WTC11 (cell line): ENCODE measurements around the gene FAM217B.

Experiments used
- ESRRA ChIP-seq: sonication (generic); formaldehyde crosslinking; IDR thresholded peaks from 2 replicates; pipeline ENCODE4 v1.8.1; 2022; ENCODE audit warnings: mild to moderate bottlenecking, missing genetic modification reagents, borderline replicate concordance
- FOXP1 ChIP-seq: sonication (generic); formaldehyde crosslinking; IDR thresholded peaks from 2 replicates; pipeline ENCODE4 v1.8.0; 2022; ENCODE audit warnings: missing genetic modification reagents, mild to moderate bottlenecking, moderate library complexity, borderline replicate concordance
- NFE2L1 ChIP-seq: sonication (generic); formaldehyde crosslinking; IDR thresholded peaks from 2 replicates; pipeline ENCODE4 v1.8.1; 2023; ENCODE audit warnings: missing genetic modification reagents
- NR2C2 ChIP-seq: sonication (generic); formaldehyde crosslinking; IDR thresholded peaks from 2 replicates; pipeline ENCODE4 v1.8.0; 2022; ENCODE audit warnings: mild to moderate bottlenecking, missing genetic modification reagents
- SMAD3 ChIP-seq: sonication (generic); formaldehyde crosslinking; IDR thresholded peaks from 2 replicates; pipeline ENCODE4 v1.8.0; 2022; ENCODE audit warnings: missing genetic modification reagents, mild to moderate bottlenecking, borderline replicate concordance
- TEAD4 ChIP-seq: sonication (generic); formaldehyde crosslinking; IDR thresholded peaks from 2 replicates; pipeline ENCODE4 v1.8.0; 2022; ENCODE audit warnings: mild to moderate bottlenecking, missing genetic modification reagents
- TP53 ChIP-seq: sonication (generic); formaldehyde crosslinking; IDR thresholded peaks from 2 replicates; pipeline ENCODE4 v1.8.1; 2023; ENCODE audit warnings: mild to moderate bottlenecking, missing genetic modification reagents
- TF ChIP-seq, protein P1 (sequence below): fragments of 200-600 bp; IDR thresholded peaks from 2 replicates; pipeline ENCODE4 v1.8.0; 2022; ENCODE audit warnings: antibody characterized with exemption
- TF ChIP-seq, protein P2 (sequence below): sonication (generic); formaldehyde crosslinking; IDR thresholded peaks from 2 replicates; pipeline ENCODE4 v1.8.0; 2023; ENCODE audit warnings: mild to moderate bottlenecking, missing genetic modification reagents
- TF ChIP-seq, protein P3 (sequence below): sonication (generic); formaldehyde crosslinking; IDR thresholded peaks from 2 replicates; pipeline ENCODE4 v1.8.1; 2023; ENCODE audit warnings: mild to moderate bottlenecking, missing genetic modification reagents
- TF ChIP-seq, protein P4 (sequence below): fragments of 250-450 bp; sonication (Bioruptor Pico); IDR thresholded peaks from 2 replicates; pipeline ENCODE4 v1.9.0; 2021; ENCODE audit warnings: mild to moderate bottlenecking, borderline replicate concordance
- TF ChIP-seq, protein P5 (sequence below): sonication (generic); formaldehyde crosslinking; IDR thresholded peaks from 2 replicates; pipeline ENCODE4 v1.8.0; 2022; ENCODE audit warnings: mild to moderate bottlenecking, missing genetic modification reagents
- TF ChIP-seq, protein P6 (sequence below): sonication (generic); formaldehyde crosslinking; IDR thresholded peaks from 2 replicates; pipeline ENCODE4 v1.8.1; 2023; ENCODE audit warnings: mild to moderate bottlenecking, missing genetic modification reagents, moderate library complexity
- TF ChIP-seq, protein P7 (sequence below): sonication (generic); formaldehyde crosslinking; IDR thresholded peaks from 2 replicates; pipeline ENCODE4 v1.8.1; 2023; ENCODE audit warnings: mild to moderate bottlenecking, missing genetic modification reagents, moderate library complexity

DNA sequence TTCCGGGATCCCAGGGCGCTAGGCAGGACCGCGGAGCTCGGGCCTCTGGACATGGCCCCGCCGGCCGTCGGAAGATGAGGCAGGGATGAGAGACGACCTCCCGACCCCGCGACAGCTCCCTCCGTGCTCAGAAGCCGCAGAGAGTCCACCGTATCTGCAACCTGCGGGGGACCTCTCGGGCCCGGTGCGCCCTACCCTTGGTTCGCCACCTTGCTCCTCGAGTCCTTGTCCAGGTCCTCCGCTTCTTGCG is 385 bp upstream of the FAM217B start:
- TF ChIP-seq FOXP1: no peak
- TF ChIP-seq, protein P1, sequence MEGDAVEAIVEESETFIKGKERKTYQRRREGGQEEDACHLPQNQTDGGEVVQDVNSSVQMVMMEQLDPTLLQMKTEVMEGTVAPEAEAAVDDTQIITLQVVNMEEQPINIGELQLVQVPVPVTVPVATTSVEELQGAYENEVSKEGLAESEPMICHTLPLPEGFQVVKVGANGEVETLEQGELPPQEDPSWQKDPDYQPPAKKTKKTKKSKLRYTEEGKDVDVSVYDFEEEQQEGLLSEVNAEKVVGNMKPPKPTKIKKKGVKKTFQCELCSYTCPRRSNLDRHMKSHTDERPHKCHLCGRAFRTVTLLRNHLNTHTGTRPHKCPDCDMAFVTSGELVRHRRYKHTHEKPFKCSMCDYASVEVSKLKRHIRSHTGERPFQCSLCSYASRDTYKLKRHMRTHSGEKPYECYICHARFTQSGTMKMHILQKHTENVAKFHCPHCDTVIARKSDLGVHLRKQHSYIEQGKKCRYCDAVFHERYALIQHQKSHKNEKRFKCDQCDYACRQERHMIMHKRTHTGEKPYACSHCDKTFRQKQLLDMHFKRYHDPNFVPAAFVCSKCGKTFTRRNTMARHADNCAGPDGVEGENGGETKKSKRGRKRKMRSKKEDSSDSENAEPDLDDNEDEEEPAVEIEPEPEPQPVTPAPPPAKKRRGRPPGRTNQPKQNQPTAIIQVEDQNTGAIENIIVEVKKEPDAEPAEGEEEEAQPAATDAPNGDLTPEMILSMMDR: no peak
- TF ChIP-seq, protein P2, sequence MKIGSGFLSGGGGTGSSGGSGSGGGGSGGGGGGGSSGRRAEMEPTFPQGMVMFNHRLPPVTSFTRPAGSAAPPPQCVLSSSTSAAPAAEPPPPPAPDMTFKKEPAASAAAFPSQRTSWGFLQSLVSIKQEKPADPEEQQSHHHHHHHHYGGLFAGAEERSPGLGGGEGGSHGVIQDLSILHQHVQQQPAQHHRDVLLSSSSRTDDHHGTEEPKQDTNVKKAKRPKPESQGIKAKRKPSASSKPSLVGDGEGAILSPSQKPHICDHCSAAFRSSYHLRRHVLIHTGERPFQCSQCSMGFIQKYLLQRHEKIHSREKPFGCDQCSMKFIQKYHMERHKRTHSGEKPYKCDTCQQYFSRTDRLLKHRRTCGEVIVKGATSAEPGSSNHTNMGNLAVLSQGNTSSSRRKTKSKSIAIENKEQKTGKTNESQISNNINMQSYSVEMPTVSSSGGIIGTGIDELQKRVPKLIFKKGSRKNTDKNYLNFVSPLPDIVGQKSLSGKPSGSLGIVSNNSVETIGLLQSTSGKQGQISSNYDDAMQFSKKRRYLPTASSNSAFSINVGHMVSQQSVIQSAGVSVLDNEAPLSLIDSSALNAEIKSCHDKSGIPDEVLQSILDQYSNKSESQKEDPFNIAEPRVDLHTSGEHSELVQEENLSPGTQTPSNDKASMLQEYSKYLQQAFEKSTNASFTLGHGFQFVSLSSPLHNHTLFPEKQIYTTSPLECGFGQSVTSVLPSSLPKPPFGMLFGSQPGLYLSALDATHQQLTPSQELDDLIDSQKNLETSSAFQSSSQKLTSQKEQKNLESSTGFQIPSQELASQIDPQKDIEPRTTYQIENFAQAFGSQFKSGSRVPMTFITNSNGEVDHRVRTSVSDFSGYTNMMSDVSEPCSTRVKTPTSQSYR (CRISPR knock-in tag): no peak
- TF ChIP-seq, protein P3, sequence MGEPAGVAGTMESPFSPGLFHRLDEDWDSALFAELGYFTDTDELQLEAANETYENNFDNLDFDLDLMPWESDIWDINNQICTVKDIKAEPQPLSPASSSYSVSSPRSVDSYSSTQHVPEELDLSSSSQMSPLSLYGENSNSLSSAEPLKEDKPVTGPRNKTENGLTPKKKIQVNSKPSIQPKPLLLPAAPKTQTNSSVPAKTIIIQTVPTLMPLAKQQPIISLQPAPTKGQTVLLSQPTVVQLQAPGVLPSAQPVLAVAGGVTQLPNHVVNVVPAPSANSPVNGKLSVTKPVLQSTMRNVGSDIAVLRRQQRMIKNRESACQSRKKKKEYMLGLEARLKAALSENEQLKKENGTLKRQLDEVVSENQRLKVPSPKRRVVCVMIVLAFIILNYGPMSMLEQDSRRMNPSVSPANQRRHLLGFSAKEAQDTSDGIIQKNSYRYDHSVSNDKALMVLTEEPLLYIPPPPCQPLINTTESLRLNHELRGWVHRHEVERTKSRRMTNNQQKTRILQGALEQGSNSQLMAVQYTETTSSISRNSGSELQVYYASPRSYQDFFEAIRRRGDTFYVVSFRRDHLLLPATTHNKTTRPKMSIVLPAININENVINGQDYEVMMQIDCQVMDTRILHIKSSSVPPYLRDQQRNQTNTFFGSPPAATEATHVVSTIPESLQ (CRISPR knock-in tag): no peak
- no peak for TF ChIP-seq SMAD3
- TF ChIP-seq, protein P4, sequence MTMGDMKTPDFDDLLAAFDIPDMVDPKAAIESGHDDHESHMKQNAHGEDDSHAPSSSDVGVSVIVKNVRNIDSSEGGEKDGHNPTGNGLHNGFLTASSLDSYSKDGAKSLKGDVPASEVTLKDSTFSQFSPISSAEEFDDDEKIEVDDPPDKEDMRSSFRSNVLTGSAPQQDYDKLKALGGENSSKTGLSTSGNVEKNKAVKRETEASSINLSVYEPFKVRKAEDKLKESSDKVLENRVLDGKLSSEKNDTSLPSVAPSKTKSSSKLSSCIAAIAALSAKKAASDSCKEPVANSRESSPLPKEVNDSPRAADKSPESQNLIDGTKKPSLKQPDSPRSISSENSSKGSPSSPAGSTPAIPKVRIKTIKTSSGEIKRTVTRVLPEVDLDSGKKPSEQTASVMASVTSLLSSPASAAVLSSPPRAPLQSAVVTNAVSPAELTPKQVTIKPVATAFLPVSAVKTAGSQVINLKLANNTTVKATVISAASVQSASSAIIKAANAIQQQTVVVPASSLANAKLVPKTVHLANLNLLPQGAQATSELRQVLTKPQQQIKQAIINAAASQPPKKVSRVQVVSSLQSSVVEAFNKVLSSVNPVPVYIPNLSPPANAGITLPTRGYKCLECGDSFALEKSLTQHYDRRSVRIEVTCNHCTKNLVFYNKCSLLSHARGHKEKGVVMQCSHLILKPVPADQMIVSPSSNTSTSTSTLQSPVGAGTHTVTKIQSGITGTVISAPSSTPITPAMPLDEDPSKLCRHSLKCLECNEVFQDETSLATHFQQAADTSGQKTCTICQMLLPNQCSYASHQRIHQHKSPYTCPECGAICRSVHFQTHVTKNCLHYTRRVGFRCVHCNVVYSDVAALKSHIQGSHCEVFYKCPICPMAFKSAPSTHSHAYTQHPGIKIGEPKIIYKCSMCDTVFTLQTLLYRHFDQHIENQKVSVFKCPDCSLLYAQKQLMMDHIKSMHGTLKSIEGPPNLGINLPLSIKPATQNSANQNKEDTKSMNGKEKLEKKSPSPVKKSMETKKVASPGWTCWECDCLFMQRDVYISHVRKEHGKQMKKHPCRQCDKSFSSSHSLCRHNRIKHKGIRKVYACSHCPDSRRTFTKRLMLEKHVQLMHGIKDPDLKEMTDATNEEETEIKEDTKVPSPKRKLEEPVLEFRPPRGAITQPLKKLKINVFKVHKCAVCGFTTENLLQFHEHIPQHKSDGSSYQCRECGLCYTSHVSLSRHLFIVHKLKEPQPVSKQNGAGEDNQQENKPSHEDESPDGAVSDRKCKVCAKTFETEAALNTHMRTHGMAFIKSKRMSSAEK (CRISPR knock-in tag): no peak
- TF ChIP-seq, protein P5, sequence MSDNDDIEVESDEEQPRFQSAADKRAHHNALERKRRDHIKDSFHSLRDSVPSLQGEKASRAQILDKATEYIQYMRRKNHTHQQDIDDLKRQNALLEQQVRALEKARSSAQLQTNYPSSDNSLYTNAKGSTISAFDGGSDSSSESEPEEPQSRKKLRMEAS (CRISPR knock-in tag): no peak
- no peak for TF ChIP-seq NR2C2 (CRISPR knock-in tag)
- TF ChIP-seq ESRRA (CRISPR knock-in tag): no peak
- TF ChIP-seq NFE2L1 (CRISPR knock-in tag): no peak
- TF ChIP-seq, protein P6, sequence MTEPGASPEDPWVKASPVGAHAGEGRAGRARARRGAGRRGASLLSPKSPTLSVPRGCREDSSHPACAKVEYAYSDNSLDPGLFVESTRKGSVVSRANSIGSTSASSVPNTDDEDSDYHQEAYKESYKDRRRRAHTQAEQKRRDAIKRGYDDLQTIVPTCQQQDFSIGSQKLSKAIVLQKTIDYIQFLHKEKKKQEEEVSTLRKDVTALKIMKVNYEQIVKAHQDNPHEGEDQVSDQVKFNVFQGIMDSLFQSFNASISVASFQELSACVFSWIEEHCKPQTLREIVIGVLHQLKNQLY (CRISPR knock-in tag): no peak
- TF ChIP-seq TP53 (CRISPR knock-in tag): no peak
- TF ChIP-seq, protein P7, sequence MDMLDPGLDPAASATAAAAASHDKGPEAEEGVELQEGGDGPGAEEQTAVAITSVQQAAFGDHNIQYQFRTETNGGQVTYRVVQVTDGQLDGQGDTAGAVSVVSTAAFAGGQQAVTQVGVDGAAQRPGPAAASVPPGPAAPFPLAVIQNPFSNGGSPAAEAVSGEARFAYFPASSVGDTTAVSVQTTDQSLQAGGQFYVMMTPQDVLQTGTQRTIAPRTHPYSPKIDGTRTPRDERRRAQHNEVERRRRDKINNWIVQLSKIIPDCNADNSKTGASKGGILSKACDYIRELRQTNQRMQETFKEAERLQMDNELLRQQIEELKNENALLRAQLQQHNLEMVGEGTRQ (CRISPR knock-in tag): no peak
- no peak for TF ChIP-seq TEAD4
